ENCODE data around the gene PCDHGB4.
A peak's percentile ranks its signal among the peaks of the same experiment; 100 is the strongest.
"Not testable (repeated sequence)": the region's sequence is repeated elsewhere in the genome, so short reads cannot be mapped to it uniquely, and the experiment has no call there.

The PCDHGB4 gene

GRCh38 chr5:141422742-141423291 is 35.3 kb downstream of the PCDHGB4 start:
- Histone ChIP-seq H3K4me3 (replicated peaks; ENCODE audit: insufficient read depth, low read length) (no peak overlapping the region), H3K27ac (replicated peaks) (no peak overlapping the region), H3K27me3 (ENCODE audit: insufficient read depth, poor library complexity, severe bottlenecking) (peaks cover 13% of the 10 kb centered on the region)
- DNase-seq (ENCODE audit: low read depth in 1 of 2, low spot score in 1 of 2): no peak
- peak; percentile 40 for TF ChIP-seq REST (IDR thresholded peaks at IDR 0.05; ENCODE audit: insufficient replicate concordance, low read depth)
- no peak for TF ChIP-seq GABPA (IDR thresholded peaks at IDR 0.05; ENCODE audit: low read depth)

- no peak overlapping the region for H3K27ac ChIP-seq (replicated peaks)
- H3K27me3 ChIP-seq (ENCODE audit: insufficient read depth, poor library complexity, severe bottlenecking): peaks cover 4% of the 10 kb centered on the region
- DNase-seq (ENCODE audit: low read depth in 1 of 2, low spot score in 1 of 2): no peak
- TF ChIP-seq REST (IDR thresholded peaks at IDR 0.05; ENCODE audit: insufficient replicate concordance, low read depth): no peak
- no peak overlapping the region for H3K4me3 ChIP-seq (replicated peaks; ENCODE audit: insufficient read depth, low read length)
These were observed 40.4 kb downstream of the PCDHGB4 start for GRCh38 chr5:141427783-141428426.

DNA sequence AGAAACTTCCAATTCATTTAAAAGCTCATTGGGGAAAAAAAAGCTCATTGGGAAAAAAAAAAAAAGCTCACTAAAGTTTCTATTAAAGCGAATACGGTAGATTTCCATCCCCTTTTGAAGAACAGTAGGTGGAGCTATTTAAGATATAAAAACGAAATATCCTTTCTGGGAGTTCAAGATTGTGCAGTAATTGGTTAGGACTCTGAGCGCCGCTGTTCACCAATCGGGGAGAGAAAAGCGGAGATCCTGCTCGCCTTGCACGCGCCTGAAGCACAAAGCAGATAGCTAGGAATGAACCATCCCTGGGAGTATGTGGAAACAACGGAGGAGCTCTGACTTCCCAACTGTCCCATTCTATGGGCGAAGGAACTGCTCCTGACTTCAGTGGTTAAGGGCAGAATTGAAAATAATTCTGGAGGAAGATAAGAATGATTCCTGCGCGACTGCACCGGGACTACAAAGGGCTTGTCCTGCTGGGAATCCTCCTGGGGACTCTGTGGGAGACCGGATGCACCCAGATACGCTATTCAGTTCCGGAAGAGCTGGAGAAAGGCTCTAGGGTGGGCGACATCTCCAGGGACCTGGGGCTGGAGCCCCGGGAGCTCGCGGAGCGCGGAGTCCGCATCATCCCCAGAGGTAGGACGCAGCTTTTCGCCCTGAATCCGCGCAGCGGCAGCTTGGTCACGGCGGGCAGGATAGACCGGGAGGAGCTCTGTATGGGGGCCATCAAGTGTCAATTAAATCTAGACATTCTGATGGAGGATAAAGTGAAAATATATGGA is 43.0 kb downstream of the PCDHGB4 start, which contains the start of gene PCDHGA12:
PCDHGA12 (plus strand) TSS at position 176 of the 782 bp plus-strand sequence; CDS start at position 429, 253 bp downstream.
- TF ChIP-seq POLR2AphosphoS5 (IDR thresholded peaks at IDR 0.05; ENCODE audit: low read depth): no peak
- no peak for TF ChIP-seq SPI1 (IDR thresholded peaks at IDR 0.05; ENCODE audit: borderline replicate concordance, low read depth)
- Histone ChIP-seq H3K4me3 (replicated peaks; ENCODE audit: insufficient read depth, low read length) (no peak within 1 kb of the TSS), H3K27ac (replicated peaks) (no peak within 1 kb of the TSS), H3K27me3 (ENCODE audit: insufficient read depth, poor library complexity, severe bottlenecking) (no peaks in the 10 kb centered on the region)
- DNase-seq (ENCODE audit: low read depth in 1 of 2, low spot score in 1 of 2): peak in 1 of 2 experiments; percentile 46

DNA sequence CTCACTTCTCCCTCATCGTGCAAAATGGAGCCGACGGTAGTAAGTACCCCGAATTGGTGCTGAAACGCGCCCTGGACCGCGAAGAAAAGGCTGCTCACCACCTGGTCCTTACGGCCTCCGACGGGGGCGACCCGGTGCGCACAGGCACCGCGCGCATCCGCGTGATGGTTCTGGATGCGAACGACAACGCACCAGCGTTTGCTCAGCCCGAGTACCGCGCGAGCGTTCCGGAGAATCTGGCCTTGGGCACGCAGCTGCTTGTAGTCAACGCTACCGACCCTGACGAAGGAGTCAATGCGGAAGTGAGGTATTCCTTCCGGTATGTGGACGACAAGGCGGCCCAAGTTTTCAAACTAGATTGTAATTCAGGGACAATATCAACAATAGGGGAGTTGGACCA is 43.8 kb downstream of the PCDHGB4 start:
- no peaks in the 10 kb centered on the region for H3K27me3 ChIP-seq (ENCODE audit: insufficient read depth, poor library complexity, severe bottlenecking)
- TF ChIP-seq SPI1 (IDR thresholded peaks at IDR 0.05; ENCODE audit: borderline replicate concordance, low read depth): no peak
- TF ChIP-seq POLR2AphosphoS5 (IDR thresholded peaks at IDR 0.05; ENCODE audit: low read depth): no peak
- no peak for TF ChIP-seq REST (IDR thresholded peaks at IDR 0.05; ENCODE audit: insufficient replicate concordance, low read depth)
- TF ChIP-seq, protein P1, sequence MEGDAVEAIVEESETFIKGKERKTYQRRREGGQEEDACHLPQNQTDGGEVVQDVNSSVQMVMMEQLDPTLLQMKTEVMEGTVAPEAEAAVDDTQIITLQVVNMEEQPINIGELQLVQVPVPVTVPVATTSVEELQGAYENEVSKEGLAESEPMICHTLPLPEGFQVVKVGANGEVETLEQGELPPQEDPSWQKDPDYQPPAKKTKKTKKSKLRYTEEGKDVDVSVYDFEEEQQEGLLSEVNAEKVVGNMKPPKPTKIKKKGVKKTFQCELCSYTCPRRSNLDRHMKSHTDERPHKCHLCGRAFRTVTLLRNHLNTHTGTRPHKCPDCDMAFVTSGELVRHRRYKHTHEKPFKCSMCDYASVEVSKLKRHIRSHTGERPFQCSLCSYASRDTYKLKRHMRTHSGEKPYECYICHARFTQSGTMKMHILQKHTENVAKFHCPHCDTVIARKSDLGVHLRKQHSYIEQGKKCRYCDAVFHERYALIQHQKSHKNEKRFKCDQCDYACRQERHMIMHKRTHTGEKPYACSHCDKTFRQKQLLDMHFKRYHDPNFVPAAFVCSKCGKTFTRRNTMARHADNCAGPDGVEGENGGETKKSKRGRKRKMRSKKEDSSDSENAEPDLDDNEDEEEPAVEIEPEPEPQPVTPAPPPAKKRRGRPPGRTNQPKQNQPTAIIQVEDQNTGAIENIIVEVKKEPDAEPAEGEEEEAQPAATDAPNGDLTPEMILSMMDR (IDR thresholded peaks at IDR 0.05; ENCODE audit: insufficient read depth, low read length): no peak
- no peak for TF ChIP-seq GABPA (IDR thresholded peaks at IDR 0.05; ENCODE audit: low read depth)
- H3K27ac ChIP-seq (replicated peaks): no peak overlapping the region
- no peak for DNase-seq (ENCODE audit: low read depth in 1 of 2, low spot score in 1 of 2)
- no peak overlapping the region for H3K4me3 ChIP-seq (replicated peaks; ENCODE audit: insufficient read depth, low read length)

GRCh38 chr5:141432308-141432707 is 44.8 kb downstream of the PCDHGB4 start:
- not testable (repeated sequence) for H3K27me3 ChIP-seq (ENCODE audit: insufficient read depth, poor library complexity, severe bottlenecking); DNase-seq (ENCODE audit: low read depth in 1 of 2, low spot score in 1 of 2); H3K4me3 ChIP-seq (replicated peaks; ENCODE audit: insufficient read depth, low read length); H3K27ac ChIP-seq (replicated peaks)

- H3K4me3 ChIP-seq (replicated peaks; ENCODE audit: insufficient read depth, low read length); H3K27ac ChIP-seq (replicated peaks); H3K27me3 ChIP-seq (ENCODE audit: insufficient read depth, poor library complexity, severe bottlenecking); DNase-seq (ENCODE audit: low read depth in 1 of 2, low spot score in 1 of 2): not testable (repeated sequence)
These were observed 45.2 kb downstream of the PCDHGB4 start for GRCh38 chr5:141432726-141433125.
